DND-41 (cell line): ENCODE data around the gene SOCS2.
A peak's percentile ranks its signal among the peaks of the same experiment; 100 is the strongest.

Source experiments
- ATAC-seq: fragments of 200-7000 bp; cut with Tn5 transposase; 3 replicates; pipeline ENCODE4 v1.9.1; 2021; ENCODE audit warnings: low read depth; ENCODE audit not compliant: insufficient read depth
- DNase-seq: peaks from one replicate; pipeline ENCODE4 v3.0.0-alpha.2; 2020
- H2AFZ ChIP-seq: 2 replicates; pipeline ENCODE4 v1.6.0; 2012; ENCODE audit warnings: low read depth, low read length
- H3K27ac ChIP-seq: 2 replicates; pipeline ENCODE4 v1.5.1; 2012; ENCODE audit warnings: low read length, inconsistent platforms
- H3K27me3 ChIP-seq: fragments of 200-600 bp; sonication (generic); 2 replicates; pipeline ENCODE4 v1.6.0; 2012; ENCODE audit warnings: low read length, mild to moderate bottlenecking, inconsistent platforms; ENCODE audit not compliant: insufficient read depth, poor library complexity
- H3K36me3 ChIP-seq: 2 replicates; pipeline ENCODE4 v1.5.1; 2012; ENCODE audit warnings: low read length, inconsistent platforms; ENCODE audit not compliant: insufficient read depth
- H3K4me1 ChIP-seq: 2 replicates; pipeline ENCODE4 v1.5.1; 2012; ENCODE audit warnings: mild to moderate bottlenecking, low read length; ENCODE audit not compliant: insufficient read depth
- H3K4me2 ChIP-seq: 2 replicates; pipeline ENCODE4 v1.6.0; 2012; ENCODE audit warnings: mild to moderate bottlenecking, moderate library complexity, low read length, inconsistent platforms; ENCODE audit not compliant: insufficient read depth
- H3K4me3 ChIP-seq, 2 experiments: fragments of 200-600 bp in 1 of 2; shearing (Covaris generic) in 1 of 2; 2 replicates each; pipeline ENCODE4 v1.5.1; 2012 to 2016; ENCODE audit warnings: inconsistent platforms in 2 of 2, low read length in 2 of 2, mild to moderate bottlenecking in 2 of 2, low read depth in 1 of 2, moderate library complexity in 1 of 2
- H3K79me2 ChIP-seq: 2 replicates; pipeline ENCODE4 v1.6.0; 2012; ENCODE audit warnings: low read length, inconsistent platforms; ENCODE audit not compliant: insufficient read depth
- H3K9ac ChIP-seq: 2 replicates; pipeline ENCODE4 v1.6.0; 2012; ENCODE audit warnings: low read depth, mild to moderate bottlenecking, inconsistent platforms, low read length, moderate library complexity
- H3K9me3 ChIP-seq: 2 replicates; pipeline ENCODE4 v1.5.1; 2012; ENCODE audit warnings: low read length, moderate library complexity, mild to moderate bottlenecking, inconsistent platforms; ENCODE audit not compliant: insufficient read depth, severe bottlenecking
- H4K20me1 ChIP-seq: 2 replicates; pipeline ENCODE4 v1.6.0; 2012; ENCODE audit warnings: low read length; ENCODE audit not compliant: insufficient read depth
- CTCF ChIP-seq: IDR thresholded peaks from 2 replicates; pipeline ENCODE4 v1.5.1; 2012; ENCODE audit warnings: borderline replicate concordance, low read length, moderate library complexity, mild to moderate bottlenecking; ENCODE audit not compliant: poor library complexity, severe bottlenecking; ENCODE audit errors: extremely low read depth
- EZH2 ChIP-seq: IDR thresholded peaks from 3 replicates; pipeline ENCODE4 v1.6.1; 2012; ENCODE audit warnings: borderline replicate concordance, low read depth, mild to moderate bottlenecking, moderate library complexity, low read length, inconsistent platforms; ENCODE audit not compliant: severe bottlenecking

Gene SOCS2

GRCh38 chr12:93591137-93591868 is 18.8 kb downstream of the SOCS2 start:
- Histone ChIP-seq H3K4me3 (peak overlapping the region; percentile 36 to 65), H3K4me1 (peaks cover 89% of the 10 kb centered on the region), H2AFZ (peak overlapping the region; percentile 76), H3K9ac (peak overlapping the region; percentile 70), H3K4me2 (peak overlapping the region; percentile 72), H4K20me1 (no peaks in the 10 kb centered on the region), H3K36me3 (no peaks in the 10 kb centered on the region), H3K79me2 (no peaks in the 10 kb centered on the region), H3K9me3 (no peaks in the 10 kb centered on the region), H3K27ac (peak overlapping the region; percentile 90), H3K27me3 (no peaks in the 10 kb centered on the region)
- DNase-seq (peak; percentile 79), ATAC-seq (peak; percentile 67)
- no peak for TF ChIP-seq EZH2
- TF ChIP-seq CTCF, result no peak

GRCh38 chr12:93592641-93593406 is 20.3 kb downstream of the SOCS2 start:
- TF ChIP-seq CTCF (no peak), EZH2 (no peak)
- DNase-seq (peak; percentile 51), ATAC-seq (peak; percentile 42)
- H2AFZ ChIP-seq, result 0 out of 2 replicates have a peak overlapping the region, but pooled peaks have one; percentile 13
- H3K27ac ChIP-seq, result peak overlapping the region; percentile 90
- H3K36me3 ChIP-seq, result no peaks in the 10 kb centered on the region
- no peaks in the 10 kb centered on the region for H4K20me1 ChIP-seq
- no peak overlapping the region for H3K4me3 ChIP-seq
- H3K4me2 ChIP-seq, result peak overlapping the region; percentile 72
- no peaks in the 10 kb centered on the region for H3K27me3 ChIP-seq
- peaks cover 89% of the 10 kb centered on the region for H3K4me1 ChIP-seq
- no peaks in the 10 kb centered on the region for H3K79me2 ChIP-seq
- H3K9ac ChIP-seq, result peak overlapping the region; percentile 70
- no peaks in the 10 kb centered on the region for H3K9me3 ChIP-seq

- H3K9ac ChIP-seq, result peak overlapping the region; percentile 50
- H3K27me3 ChIP-seq, result no peaks in the 10 kb centered on the region
- H3K9me3 ChIP-seq, result no peaks in the 10 kb centered on the region
- H3K79me2 ChIP-seq, result no peaks in the 10 kb centered on the region
- H3K4me3 ChIP-seq, result peak overlapping the region in 1 of 2 experiments; percentile 21; a peak in 2 of 4 replicates
- peak overlapping the region; percentile 90 for H3K27ac ChIP-seq
- peak overlapping the region; percentile 58 for H3K4me2 ChIP-seq
- ATAC-seq, result 0 out of 3 replicates have a peak, but pooled peaks have one; percentile 20
- H3K4me1 ChIP-seq, result peaks cover 79% of the 10 kb centered on the region
- H2AFZ ChIP-seq, result 0 out of 2 replicates have a peak overlapping the region, but pooled peaks have one; percentile 8
- no peaks in the 10 kb centered on the region for H4K20me1 ChIP-seq
- no peaks in the 10 kb centered on the region for H3K36me3 ChIP-seq
- peak; percentile 46 for DNase-seq
- TF ChIP-seq EZH2, result no peak
- TF ChIP-seq CTCF, result no peak
Measured at GRCh38 chr12:93593843-93594242, 21.4 kb downstream of the SOCS2 start.
